Spleen (tissue), 7 donors: ENCODE data around the gene CNTN5.

Source experiments
- CTCF ChIP-seq, 11 experiments: fragments of 200-600 bp in 7 of 11; fragments of 450-650 bp in 4 of 11; sonication (generic) in 4 of 11; IDR thresholded peaks in 8 of 11; conservative IDR thresholded peaks in 3 of 11; 1 replicate in 7 of 11; 2 replicates in 4 of 11; pipeline versions ENCODE4 v1.4.0 to v1.8.0; 2016 to 2021; ENCODE audit warnings: antibody characterized with exemption in 11 of 11, inconsistent platforms in 4 of 11, mild to moderate bottlenecking in 1 of 11
- POLR2A ChIP-seq, 3 donors: fragments of 450-650 bp; IDR thresholded peaks; one replicate each; pipeline ENCODE4 v1.5.1; 2017; ENCODE audit warnings: antibody characterized with exemption in 3 of 3, mild to moderate bottlenecking in 1 of 3
- donor health status: DM: no; HTN: no; CAD: no; lungs with moderate emphysema.
- donor health status: DM: no; HTN: no; CAD: no.
- donor health status: DM: no; HTN: no; CAD: no.

DNA sequence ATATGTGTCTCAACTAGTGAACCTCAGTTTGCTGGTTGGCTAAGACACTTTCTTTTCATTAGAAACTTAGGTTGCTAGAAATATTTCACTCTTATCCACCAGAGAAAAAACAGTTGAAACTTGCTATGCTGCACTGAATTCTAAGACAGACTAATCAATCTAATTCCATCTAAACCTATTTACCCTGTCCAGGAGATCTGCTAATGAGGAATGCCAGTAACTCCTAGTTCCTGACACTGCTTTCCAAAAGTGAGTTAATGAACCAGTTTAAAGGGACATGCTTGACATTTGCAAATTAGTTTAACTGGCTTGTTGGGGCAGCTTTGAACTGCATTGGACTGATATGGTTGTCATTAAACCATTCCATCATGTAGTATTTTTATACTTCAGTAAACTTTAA is 258.5 kb downstream of the CNTN5 start:
- no peak for TF ChIP-seq POLR2A (IDR thresholded peaks at IDR 0.05)
- no peak for TF ChIP-seq CTCF (IDR thresholded peaks at IDR 0.05 in 8 of 11, conservative IDR thresholded peaks at IDR 0.05 in 3 of 11)
